Measurements from ENCODE around the gene TMEM140.

GRCh38 chr7:135201350-135201749 lies 53.5 kb downstream of the TMEM140 start:
- TF ChIP-seq CTCF (IDR thresholded peaks at IDR 0.05) (no peak), EP300 (IDR thresholded peaks at IDR 0.05) (no peak)

Data from gastroesophageal sphincter (tissue), 3 donors.